ENCODE measurements around the gene POC5. TPM values are rescaled to one million over a fixed set of nuclear protein-coding genes. Genes with fewer than 3 reads are reported as not detected.

The POC5 gene
- total and polyA plus RNA-seq, 2 of the 13 experiments (the other 11 are each of a cell fraction or from before 2014, with no cell fraction given), result 6.9 to 9.3 TPM

DNA sequence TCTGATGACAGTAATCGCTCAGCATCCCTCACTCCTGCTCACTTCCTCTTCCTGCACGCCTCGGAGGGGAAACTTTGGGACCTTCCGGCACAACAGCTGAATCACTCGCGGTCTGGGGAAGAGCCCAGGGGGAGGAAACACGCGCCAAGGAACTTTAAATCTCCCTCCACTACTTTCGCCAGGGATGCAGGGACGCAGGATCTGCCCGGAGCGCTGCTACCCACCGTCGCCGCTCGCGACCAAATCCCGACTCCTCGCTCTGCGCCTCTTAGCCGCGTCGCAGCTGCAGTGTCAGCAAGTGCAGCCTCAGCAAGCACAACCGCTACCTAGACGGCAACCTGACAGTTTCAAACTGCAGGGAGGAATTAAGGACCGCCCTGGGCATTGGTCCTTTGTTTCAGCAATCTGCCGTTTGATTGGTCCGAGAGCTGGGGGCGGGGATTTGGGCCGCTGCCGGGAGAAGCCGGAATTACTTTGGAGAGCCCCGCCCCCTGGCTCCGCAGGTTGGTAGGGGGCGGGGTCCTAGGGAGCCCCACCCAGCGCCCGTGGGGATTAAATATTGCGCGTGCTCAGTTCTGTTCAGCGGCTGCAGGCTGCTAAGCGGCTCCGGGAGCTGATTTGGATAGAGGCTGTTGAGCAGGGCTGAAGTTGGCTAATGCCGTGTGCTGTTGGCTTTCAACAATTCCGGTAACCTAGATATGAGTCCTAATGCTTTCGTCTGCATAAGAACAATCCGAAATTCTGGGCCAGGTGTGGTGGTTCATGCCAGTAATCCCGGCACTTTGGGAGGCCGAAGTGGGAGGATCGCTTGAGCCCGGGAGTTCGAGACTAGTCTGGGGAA is at the start of gene POC5 (continued):
- TF ChIP-seq, protein P1, sequence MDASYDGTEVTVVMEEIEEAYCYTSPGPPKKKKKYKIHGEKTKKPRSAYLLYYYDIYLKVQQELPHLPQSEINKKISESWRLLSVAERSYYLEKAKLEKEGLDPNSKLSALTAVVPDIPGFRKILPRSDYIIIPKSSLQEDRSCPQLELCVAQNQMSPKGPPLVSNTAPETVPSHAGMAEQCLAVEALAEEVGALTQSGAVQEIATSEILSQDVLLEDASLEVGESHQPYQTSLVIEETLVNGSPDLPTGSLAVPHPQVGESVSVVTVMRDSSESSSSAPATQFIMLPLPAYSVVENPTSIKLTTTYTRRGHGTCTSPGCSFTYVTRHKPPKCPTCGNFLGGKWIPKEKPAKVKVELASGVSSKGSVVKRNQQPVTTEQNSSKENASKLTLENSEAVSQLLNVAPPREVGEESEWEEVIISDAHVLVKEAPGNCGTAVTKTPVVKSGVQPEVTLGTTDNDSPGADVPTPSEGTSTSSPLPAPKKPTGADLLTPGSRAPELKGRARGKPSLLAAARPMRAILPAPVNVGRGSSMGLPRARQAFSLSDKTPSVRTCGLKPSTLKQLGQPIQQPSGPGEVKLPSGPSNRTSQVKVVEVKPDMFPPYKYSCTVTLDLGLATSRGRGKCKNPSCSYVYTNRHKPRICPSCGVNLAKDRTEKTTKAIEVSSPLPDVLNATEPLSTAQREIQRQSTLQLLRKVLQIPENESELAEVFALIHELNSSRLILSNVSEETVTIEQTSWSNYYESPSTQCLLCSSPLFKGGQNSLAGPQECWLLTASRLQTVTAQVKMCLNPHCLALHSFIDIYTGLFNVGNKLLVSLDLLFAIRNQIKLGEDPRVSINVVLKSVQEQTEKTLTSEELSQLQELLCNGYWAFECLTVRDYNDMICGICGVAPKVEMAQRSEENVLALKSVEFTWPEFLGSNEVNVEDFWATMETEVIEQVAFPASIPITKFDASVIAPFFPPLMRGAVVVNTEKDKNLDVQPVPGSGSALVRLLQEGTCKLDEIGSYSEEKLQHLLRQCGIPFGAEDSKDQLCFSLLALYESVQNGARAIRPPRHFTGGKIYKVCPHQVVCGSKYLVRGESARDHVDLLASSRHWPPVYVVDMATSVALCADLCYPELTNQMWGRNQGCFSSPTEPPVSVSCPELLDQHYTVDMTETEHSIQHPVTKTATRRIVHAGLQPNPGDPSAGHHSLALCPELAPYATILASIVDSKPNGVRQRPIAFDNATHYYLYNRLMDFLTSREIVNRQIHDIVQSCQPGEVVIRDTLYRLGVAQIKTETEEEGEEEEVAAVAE (CRISPR knock-in tag; IDR thresholded peaks at IDR 0.05; ENCODE audit: borderline replicate concordance), result peak; percentile 100
- TF ChIP-seq GATAD1 (CRISPR knock-in tag; IDR thresholded peaks at IDR 0.05), result peak; percentile 93
- TF ChIP-seq ZNF235 (CRISPR knock-in tag; IDR thresholded peaks at IDR 0.05; ENCODE audit: borderline replicate concordance), result no peak
- peak; percentile 62; the same call in 1 of the 2 replicates for TF ChIP-seq ARHGAP35 (CRISPR knock-in tag; IDR thresholded peaks at IDR 0.05; ENCODE audit: borderline replicate concordance)
- no peak for TF ChIP-seq SYNCRIP (IDR thresholded peaks at IDR 0.05; ENCODE audit: insufficient read depth, low read depth, low read length)
- TF ChIP-seq, protein P2, sequence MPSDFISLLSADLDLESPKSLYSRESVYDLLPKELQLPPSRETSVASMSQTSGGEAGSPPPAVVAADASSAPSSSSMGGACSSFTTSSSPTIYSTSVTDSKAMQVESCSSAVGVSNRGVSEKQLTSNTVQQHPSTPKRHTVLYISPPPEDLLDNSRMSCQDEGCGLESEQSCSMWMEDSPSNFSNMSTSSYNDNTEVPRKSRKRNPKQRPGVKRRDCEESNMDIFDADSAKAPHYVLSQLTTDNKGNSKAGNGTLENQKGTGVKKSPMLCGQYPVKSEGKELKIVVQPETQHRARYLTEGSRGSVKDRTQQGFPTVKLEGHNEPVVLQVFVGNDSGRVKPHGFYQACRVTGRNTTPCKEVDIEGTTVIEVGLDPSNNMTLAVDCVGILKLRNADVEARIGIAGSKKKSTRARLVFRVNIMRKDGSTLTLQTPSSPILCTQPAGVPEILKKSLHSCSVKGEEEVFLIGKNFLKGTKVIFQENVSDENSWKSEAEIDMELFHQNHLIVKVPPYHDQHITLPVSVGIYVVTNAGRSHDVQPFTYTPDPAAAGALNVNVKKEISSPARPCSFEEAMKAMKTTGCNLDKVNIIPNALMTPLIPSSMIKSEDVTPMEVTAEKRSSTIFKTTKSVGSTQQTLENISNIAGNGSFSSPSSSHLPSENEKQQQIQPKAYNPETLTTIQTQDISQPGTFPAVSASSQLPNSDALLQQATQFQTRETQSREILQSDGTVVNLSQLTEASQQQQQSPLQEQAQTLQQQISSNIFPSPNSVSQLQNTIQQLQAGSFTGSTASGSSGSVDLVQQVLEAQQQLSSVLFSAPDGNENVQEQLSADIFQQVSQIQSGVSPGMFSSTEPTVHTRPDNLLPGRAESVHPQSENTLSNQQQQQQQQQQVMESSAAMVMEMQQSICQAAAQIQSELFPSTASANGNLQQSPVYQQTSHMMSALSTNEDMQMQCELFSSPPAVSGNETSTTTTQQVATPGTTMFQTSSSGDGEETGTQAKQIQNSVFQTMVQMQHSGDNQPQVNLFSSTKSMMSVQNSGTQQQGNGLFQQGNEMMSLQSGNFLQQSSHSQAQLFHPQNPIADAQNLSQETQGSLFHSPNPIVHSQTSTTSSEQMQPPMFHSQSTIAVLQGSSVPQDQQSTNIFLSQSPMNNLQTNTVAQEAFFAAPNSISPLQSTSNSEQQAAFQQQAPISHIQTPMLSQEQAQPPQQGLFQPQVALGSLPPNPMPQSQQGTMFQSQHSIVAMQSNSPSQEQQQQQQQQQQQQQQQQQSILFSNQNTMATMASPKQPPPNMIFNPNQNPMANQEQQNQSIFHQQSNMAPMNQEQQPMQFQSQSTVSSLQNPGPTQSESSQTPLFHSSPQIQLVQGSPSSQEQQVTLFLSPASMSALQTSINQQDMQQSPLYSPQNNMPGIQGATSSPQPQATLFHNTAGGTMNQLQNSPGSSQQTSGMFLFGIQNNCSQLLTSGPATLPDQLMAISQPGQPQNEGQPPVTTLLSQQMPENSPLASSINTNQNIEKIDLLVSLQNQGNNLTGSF (CRISPR knock-in tag; IDR thresholded peaks at IDR 0.05), result no peak
- TF ChIP-seq, protein P3, sequence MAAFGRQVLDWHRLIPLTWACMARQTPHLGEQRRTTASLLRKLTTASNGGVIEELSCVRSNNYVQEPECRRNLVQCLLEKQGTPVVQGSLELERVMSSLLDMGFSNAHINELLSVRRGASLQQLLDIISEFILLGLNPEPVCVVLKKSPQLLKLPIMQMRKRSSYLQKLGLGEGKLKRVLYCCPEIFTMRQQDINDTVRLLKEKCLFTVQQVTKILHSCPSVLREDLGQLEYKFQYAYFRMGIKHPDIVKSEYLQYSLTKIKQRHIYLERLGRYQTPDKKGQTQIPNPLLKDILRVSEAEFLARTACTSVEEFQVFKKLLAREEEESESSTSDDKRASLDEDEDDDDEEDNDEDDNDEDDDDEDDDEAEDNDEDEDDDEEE (CRISPR knock-in tag; IDR thresholded peaks at IDR 0.05), result no peak
- TF ChIP-seq PHF21A (CRISPR knock-in tag; IDR thresholded peaks at IDR 0.05), result no peak
- TF ChIP-seq SMAD9 (CRISPR knock-in tag; IDR thresholded peaks at IDR 0.05), result no peak
- TF ChIP-seq ZNF605 (CRISPR knock-in tag; IDR thresholded peaks at IDR 0.05), result no peak; the same call in 1 of the 2 replicates
- TF ChIP-seq IRX3 (CRISPR knock-in tag; IDR thresholded peaks at IDR 0.05; ENCODE audit: borderline replicate concordance, low read depth), result no peak
- TF ChIP-seq ZNF552 (CRISPR knock-in tag; IDR thresholded peaks at IDR 0.05; ENCODE audit: borderline replicate concordance), result no peak
